Heart left ventricle (tissue), 13 donors: ENCODE results near the gene GPR107.

ENCODE experiments used
- CTCF ChIP-seq, 12 donors: fragments of 200-600 bp; sonication (generic) in 4 of 12; IDR thresholded peaks; one replicate each; pipeline versions ENCODE4 v1.5.0 to v1.8.0; 2018 to 2022; ENCODE audit warnings: antibody characterized with exemption in 12 of 12, mild to moderate bottlenecking in 5 of 12
- POLR2A ChIP-seq, 2 donors: fragments of 450-650 bp; IDR thresholded peaks; one replicate each; pipeline ENCODE4 v1.6.1; 2017; ENCODE audit warnings: antibody characterized with exemption in 2 of 2, mild to moderate bottlenecking in 2 of 2, moderate library complexity in 2 of 2
- donor health status: ischemic (EF 13 %, LVEDD 7.1; RV severe dilation, severe dysfunction).
- donor health status: DM: no; HTN: yes; CAD: no.
- donor health status: DM: no; HTN: no; CAD: no.
- donor health status: ischemic (EF 25% LVEDD 6.9; RV normal size, moderate dysfunction).
- donor health status: ischemic (EF 25% LVEDD 5.7; RV mildly dilated, moderate dysfunction).
- donor health status: ischemic (EF 35%, LVEDD 5.7; RV mildly dilated, moderate dysfunction).
- donor health status: nonischemic (EF 11% LVEDD 7.7; RV severe dilation, severe dysfunction).
- donor health status: DM: yes; HTN: yes; CAD: no.
- donor health status: PGD.
- donor health status: ischemic (EF 29% LVEDD 5.4; RV normal size, mild dysfunction).
- donor health status: nonischemic (EF 23%, LVEDD 6.1; RV moderate dilation, normal function).

- TF ChIP-seq CTCF (IDR thresholded peaks at IDR 0.05) (no peak), POLR2A (IDR thresholded peaks at IDR 0.05) (no peak)
Measured at GRCh38 chr9:130183133-130183762, 129.5 kb downstream of the GPR107 start.
